GM21515 (cell line): Measurements from ENCODE around the gene LRRC74A.

ENCODE experiments used
- ATAC-seq: cut with Tn5 transposase; IDR thresholded peaks from one replicate; pipeline ENCODE4 v1.9.1; 2021; ENCODE audit not compliant: unreplicated experiment

Gene LRRC74A

GRCh38 chr14:76826122-76826521, at the start of gene LRRC74A:
Gene LRRC74A, plus strand, starts transcription at chr14:76826408. Its CDS starts 290 bp downstream, at chr14:76826698.
- ATAC-seq = no peak

- ATAC-seq = no peak
Measured at GRCh38 chr14:76776428-76777251, 49.6 kb upstream of the LRRC74A start.

DNA sequence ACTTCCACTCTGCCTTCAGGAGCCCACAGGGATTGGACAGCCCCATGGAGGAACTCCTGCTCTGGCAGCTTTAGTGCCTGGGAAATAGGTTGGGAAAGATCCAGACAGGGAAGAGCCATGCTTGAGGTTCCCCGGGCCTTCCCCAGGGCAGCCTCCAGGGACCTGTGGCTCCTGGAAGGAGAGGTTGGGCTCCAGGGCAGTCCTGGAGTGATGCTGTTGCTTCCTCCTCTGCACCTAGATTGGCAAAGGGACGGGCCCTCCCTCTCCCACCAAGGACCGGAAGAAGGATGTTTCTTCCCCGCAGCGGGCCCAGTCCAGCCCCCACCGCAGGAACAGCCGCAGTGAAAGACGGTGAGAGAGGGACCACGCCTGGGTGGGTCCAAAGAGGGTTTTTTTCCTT, 48.5 kb upstream of the LRRC74A start:
- no peak for ATAC-seq

- ATAC-seq = no peak
Measured at GRCh38 chr14:76778546-76779215, 47.5 kb upstream of the LRRC74A start.

DNA sequence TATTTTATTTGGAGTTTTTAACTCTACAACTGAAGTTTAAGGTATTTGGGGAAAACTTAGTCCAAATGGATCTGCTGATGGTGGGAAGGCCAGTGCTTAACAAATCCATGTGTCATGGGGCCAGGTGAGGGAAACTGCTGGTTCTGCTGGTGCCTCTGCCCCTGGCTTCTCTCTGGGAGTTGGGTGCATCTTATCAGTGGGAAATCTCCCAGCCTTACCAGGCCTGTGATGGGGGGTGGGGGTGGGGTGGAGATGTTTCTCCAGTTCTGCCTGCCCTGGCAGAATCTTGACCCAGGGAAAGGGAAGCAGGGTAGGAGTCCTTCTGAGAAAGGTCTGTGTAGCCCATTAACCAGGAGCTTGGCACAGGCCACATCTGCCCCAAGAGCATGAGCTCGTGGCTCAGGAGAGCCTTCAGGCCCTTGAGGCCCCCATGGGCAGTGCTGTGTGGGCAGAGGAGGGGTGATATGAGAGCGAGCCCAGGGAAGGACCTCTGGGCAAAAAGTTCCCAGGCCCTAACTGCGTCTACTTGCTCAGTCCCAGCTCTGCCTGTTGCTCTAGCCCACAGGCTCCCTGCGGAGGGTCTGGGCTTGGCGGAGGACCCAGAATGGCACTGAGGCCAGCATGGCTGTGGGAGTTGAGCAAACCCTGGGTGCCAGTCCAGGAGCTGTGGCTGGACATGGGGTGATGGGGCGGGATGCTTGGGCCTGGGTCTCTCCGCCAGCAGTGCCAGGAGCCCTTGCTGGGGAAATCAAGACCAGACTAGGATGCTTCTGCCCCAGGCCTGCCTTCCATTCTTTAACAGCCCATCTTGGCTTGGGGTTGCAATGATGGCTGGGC, 46.8 kb upstream of the LRRC74A start:
- ATAC-seq = no peak

GRCh38 chr14:76780058-76780345, 46.2 kb upstream of the LRRC74A start:
- ATAC-seq = no peak

DNA sequence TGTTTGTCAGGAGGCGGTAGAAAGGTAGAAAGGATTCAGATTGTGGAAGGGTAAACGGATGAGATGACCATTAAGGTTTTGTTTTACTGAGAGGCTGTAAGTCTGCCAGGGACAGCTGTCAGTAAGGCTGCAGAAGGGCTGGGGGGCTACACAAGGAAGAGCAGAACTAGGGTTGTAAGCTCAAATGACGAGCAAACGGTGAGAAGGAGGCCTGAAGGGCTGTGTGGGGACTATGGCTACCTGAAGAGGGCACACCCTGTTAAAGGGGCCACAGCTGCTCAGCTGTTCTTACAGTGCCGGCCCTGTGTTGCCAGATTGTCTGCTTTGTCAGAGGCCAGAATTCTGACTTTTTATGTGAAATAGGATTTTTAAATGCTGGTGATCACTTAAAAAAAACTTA, 45.8 kb upstream of the LRRC74A start:
- no peak for ATAC-seq

DNA sequence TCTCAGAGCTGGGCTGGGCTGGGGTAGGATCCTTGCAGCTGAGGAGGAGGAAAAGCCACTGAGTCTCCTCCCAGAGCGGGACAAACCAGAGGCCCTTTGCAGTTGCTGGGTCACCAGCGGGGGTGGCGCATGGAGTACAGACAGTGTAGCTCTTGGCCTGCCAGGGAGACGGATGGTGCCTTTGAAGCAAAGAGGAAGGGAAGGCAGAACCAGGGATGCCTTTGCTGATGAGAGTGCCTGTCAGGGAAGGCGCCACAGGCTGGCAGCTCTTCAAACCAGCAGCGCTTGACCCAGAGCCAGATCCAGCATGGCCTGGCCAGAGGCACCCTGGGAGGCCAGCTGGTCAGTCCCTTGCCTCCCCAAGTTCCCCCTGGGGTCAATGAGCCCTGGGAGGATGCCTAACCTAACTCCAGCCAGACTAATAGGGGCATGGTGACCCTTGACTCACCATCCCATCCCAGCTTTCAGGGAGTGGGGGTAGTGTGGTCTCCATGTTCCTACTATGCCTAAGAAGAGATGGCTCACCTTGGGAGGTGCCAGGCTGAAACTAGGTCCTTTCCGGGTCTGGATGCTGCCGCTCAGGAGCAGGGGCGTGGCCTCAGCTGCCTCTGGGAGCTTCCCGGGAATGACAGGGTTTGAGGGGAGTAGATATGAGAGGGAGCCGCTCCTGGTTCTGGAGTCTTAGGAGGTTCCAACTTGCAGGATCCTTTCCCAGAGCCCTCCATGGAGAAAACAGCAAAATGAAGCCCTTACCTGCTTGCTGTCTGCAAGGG, 45.1 kb upstream of the LRRC74A start:
- no peak for ATAC-seq

- ATAC-seq = no peak
Measured at GRCh38 chr14:76781648-76782051, 44.6 kb upstream of the LRRC74A start.

DNA sequence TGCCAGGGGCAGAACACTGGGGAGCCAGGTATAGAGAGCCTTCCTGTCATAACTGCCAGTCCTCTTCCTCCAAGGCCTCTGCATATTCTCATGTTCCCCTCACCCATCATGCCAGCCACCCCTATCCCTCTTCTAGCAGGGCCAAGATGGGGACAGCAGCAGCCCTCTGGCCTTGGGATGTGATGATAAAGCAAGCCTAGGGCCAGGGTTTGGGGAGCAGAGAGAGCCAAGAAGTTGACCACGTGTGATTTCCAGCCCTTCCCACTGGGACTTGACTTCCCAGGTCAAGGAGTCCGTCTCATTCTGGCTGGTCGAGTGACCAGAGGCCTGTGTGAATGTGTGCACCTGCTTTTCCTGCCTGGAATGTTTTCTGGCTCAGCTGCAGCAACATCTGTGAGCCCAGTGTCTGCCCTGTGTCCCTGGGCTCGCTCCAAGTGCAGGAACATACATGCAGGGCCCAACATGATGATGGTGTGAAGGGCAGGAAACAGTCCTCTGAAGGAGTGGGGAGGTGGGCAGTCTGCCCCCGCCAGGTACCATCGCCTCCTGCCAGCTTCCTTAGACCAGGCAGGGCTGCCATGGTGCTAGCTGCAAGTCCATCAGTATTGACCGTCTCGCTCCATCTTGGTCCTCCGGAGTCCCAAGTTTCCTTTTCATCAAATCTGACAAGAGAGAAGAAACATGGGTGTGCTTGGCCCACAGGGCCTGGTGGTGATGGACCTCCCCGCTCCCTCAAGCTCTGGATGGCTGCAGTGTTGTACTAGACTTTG, 43.9 kb upstream of the LRRC74A start:
- no peak for ATAC-seq

DNA sequence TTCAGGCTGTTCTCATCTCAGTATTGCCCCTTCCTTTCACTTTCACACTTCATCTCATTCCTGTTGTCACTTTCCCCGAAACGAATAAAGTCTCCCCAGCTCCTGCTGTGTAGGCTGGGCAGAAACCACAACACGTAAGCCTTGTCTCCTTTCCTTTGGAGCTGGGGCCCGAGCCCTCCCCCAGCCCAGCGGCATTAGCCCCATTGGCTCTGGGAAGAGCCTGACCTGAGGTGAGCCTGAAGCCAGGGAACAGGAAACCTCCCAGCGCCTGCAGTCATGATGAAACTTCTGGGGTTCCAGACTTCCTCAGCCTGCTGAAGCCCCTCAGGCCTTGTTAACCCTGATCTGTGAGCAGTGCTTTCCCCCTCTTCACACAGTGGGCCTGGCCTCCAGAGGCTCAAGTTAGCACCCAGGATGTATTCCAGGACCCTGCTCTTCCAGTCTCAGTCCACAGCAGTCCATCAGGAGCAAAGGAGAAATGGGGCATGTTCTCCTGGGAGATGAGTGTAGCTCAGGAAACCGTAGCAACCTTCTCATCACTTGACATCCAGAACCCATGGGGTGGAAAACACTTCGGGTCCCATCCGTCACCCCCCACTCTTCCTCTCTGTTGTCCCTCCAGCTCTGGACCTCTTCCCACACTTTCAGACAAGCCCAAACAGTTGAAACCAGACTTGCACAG, 43.2 kb upstream of the LRRC74A start:
- no peak for ATAC-seq

DNA sequence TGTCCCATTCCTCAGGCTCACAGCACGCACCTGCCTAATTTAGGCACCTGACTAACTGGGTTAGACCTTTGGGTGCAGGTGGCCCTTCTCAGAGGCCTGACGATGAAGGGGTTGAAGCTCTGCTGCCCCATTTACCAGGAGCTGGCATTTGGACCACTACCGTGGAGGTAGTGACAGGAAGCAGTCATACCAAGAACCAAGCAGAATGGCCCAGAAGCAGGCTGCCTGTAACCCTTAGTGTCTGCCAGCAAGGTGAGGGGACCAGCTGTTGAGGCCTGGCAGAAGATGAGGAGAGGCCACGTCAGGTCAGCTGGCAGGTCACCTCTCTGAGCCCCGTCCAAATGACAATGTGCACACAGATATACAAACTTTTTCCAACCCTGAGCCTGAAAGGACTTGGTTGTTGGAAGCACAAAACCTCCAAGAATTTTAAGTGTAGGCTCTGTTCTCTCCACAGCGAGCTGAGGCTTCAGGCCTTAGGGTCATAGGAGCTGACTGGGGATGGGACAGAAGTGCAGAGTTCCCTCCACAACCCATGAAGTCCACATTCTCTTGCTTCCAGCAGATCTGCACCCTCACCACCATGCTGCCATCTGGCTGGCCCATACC, 41.8 kb upstream of the LRRC74A start:
- no peak for ATAC-seq

DNA sequence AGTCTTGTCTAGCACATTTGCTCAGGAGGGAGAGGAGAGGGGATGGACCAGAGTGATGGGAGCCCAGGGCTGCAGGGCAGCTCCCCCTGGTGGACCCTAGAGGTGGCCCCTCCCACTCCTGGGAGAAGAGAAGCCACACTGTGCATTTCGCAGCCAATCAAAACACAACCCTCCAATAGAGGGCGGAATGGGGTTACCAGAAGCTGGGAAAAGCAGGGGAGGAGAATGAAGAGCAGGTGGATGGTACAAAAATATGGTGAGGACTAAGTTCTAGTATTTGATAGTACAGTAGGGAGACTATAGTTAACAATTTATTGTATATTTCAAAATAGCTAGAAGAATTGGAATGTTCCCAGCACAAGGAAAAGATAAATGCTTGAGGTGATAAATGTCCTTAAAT, 41.3 kb upstream of the LRRC74A start:
- ATAC-seq = peak; percentile 74

GRCh38 chr14:76786601-76787000, 39.6 kb upstream of the LRRC74A start:
- no peak for ATAC-seq

DNA sequence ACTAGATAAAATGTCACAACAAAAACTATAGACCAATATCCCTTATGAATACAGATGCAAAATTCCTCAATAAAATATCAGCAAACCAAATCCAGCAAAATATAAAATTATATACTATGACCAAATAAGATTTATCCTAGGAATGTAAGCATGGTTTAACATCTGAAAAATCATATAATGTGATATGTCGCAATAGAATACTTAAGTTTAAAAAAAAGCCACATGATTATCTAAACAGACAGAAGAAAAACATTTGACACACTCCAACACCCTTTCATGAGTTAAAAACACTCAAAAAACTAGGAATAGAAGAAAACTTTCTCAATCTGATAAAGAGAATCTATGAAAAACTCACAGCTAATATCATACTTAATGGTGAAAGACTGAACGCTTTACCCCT, 33.8 kb upstream of the LRRC74A start:
- ATAC-seq = no peak

DNA sequence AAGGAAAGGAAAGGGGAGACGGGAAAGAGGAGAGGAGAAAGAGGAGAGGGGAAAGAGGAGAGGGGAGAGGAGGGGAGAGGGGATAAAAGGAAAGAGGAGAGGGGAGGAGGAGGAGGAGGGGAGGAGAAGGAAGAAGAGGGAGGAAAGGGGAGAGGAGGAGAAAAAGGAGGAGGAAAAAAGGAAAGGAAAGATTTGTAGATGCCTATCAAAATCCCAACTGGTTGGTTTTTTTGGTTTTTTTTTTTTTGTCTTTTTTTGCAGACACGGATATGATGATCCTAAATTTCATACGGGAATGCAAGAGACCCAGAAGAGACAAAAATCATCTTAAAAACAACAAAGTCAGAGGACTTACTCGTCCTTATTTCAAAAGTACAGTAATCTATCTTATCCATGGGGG, 32.9 kb upstream of the LRRC74A start:
- ATAC-seq = no peak

GRCh38 chr14:76793956-76794355, 32.3 kb upstream of the LRRC74A start:
- no peak for ATAC-seq

GRCh38 chr14:76806446-76806845, 19.8 kb upstream of the LRRC74A start:
- ATAC-seq = no peak

DNA sequence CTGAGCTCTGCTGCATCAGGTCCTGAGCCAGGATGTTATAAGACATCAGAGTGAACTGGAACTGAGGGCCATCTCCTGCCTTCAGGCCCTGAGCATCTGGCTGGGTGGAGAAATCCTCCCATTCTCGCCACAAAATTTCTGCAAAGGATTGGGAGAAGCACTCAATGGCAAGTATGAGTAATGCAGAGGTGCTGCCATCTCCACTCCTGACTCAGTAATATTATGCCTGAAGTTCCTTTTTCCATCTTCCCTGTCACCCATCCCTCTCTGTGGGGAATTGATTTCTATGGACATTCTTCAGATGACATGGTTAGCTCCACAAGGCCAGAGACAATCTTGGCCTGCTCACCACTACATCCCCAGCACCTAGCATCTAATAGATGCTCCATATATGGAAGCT, 18.2 kb upstream of the LRRC74A start:
- no peak for ATAC-seq
